H1 (cell line): ENCODE measurements around the gene PFN3. TPM values are rescaled to one million over a fixed set of nuclear protein-coding genes. Genes with fewer than 3 reads are reported as not detected.

Experiments used
- CTCF ChIA-PET: fragments of 300-600 bp; sonication (Branson Sonifier 250); formaldehyde crosslinking; loops from one replicate; lab custom pipeline; 2021; ENCODE audit not compliant: partially characterized antibody; lab: Charles Lee
- POLR2A ChIA-PET: fragments of 300-600 bp; sonication (Branson Sonifier 250); formaldehyde crosslinking; loops from one replicate; lab custom pipeline; 2021; ENCODE audit warnings: inconsistent platforms; ENCODE audit not compliant: partially characterized antibody; lab: Charles Lee
- DNase-seq, 2 experiments: peaks; one replicate each; pipeline versions ENCODE4 v3.0.0 to v3.0.0-alpha.2; 2010 to 2022; ENCODE audit warnings: low spot score in 2 of 2, low read depth in 1 of 2, mixed read lengths in 1 of 2
- FAIRE-seq: peaks from 2 replicates; lab custom pipeline; 2011; peaks lifted over from hg19 to GRCh38; lab: Jason Lieb, UNC
- H2AFZ ChIP-seq: 2 replicates; pipeline ENCODE4 v1.8.1; 2012; ENCODE audit warnings: low read length, inconsistent platforms
- H2AK5ac ChIP-seq: 2 replicates; pipeline ENCODE4 v1.6.1; 2013; ENCODE audit warnings: low read depth, low read length
- H2BK120ac ChIP-seq: replicated peaks from 2 replicates; pipeline ENCODE3; 2013; ENCODE audit warnings: low read depth, low read length, inconsistent platforms
- H2BK12ac ChIP-seq: 2 replicates; pipeline ENCODE4 v1.6.1; 2013; ENCODE audit warnings: low read depth, low read length
- H2BK15ac ChIP-seq: 2 replicates; pipeline ENCODE4 v1.6.1; 2013; ENCODE audit warnings: low read length
- H2BK20ac ChIP-seq: 2 replicates; pipeline ENCODE4 v1.6.1; 2013; ENCODE audit warnings: low read length
- H2BK5ac ChIP-seq: 2 replicates; pipeline ENCODE4 v1.6.1; 2013; ENCODE audit warnings: low read depth, low read length
- H3K14ac ChIP-seq: 2 replicates; pipeline ENCODE4 v1.6.1; 2013; ENCODE audit warnings: inconsistent platforms; ENCODE audit not compliant: insufficient read length
- H3K18ac ChIP-seq: 2 replicates; pipeline ENCODE4 v1.6.1; 2013; ENCODE audit warnings: low read length; ENCODE audit errors: extremely low read depth
- H3K23ac ChIP-seq: 2 replicates; pipeline ENCODE4 v1.6.1; 2013; ENCODE audit warnings: inconsistent platforms; ENCODE audit not compliant: insufficient read length
- H3K23me2 ChIP-seq: 2 replicates; pipeline ENCODE4 v1.6.1; 2013; ENCODE audit warnings: low read depth, low read length
- H3K27ac ChIP-seq: 2 replicates; pipeline ENCODE4 v1.6.1; 2011; ENCODE audit warnings: low read depth, low read length, inconsistent platforms
- H3K27me3 ChIP-seq, 4 experiments: replicated peaks in 1 of 4; 1 replicate in 1 of 4; 2 replicates in 3 of 4; pipeline versions ENCODE4 v1.6.1 to v1.8.1; 2011 to 2013; ENCODE audit warnings: low read length in 3 of 4, mild to moderate bottlenecking in 3 of 4, inconsistent platforms in 2 of 4, mixed read lengths in 2 of 4, moderate library complexity in 1 of 4; ENCODE audit not compliant: control insufficient read depth in 3 of 4, insufficient read depth in 3 of 4; ENCODE audit errors: extremely low read depth in 1 of 4
- H3K36me3 ChIP-seq, 4 experiments: 2 replicates each; pipeline versions ENCODE4 v1.6.1 to v1.8.1; 2011 to 2013; ENCODE audit warnings: mild to moderate bottlenecking in 4 of 4, low read length in 3 of 4, moderate library complexity in 2 of 4, control low read depth in 1 of 4, inconsistent platforms in 1 of 4; ENCODE audit not compliant: insufficient read depth in 4 of 4, control insufficient read depth in 2 of 4
- H3K4ac ChIP-seq: replicated peaks from 2 replicates; pipeline ENCODE3; 2013; ENCODE audit warnings: low read length, low read depth, mixed read lengths, inconsistent platforms; ENCODE audit not compliant: insufficient read length
- H3K4me1 ChIP-seq, 4 experiments: replicated peaks in 1 of 4; 1 replicate in 1 of 4; 2 replicates in 3 of 4; pipeline versions ENCODE4 v1.6.1 to v1.8.1; 2011 to 2013; ENCODE audit warnings: low read length in 3 of 4, inconsistent platforms in 2 of 4, mixed read lengths in 1 of 4; ENCODE audit not compliant: insufficient read depth in 4 of 4, control insufficient read depth in 3 of 4
- H3K4me2 ChIP-seq, 2 experiments: 2 replicates each; pipeline versions ENCODE4 v1.6.1 to v1.8.1; 2011 to 2013; ENCODE audit warnings: low read depth in 2 of 2, low read length in 2 of 2, control low read depth in 1 of 2, inconsistent platforms in 1 of 2, mild to moderate bottlenecking in 1 of 2; ENCODE audit not compliant: insufficient read depth in 1 of 2
- H3K4me3 ChIP-seq, 4 experiments: fragments of 200-600, 300-600 bp in 1 of 4; sonication (generic), shearing (Covaris generic), sonication (Bioruptor Twin) in 1 of 4; 2 replicates each; pipeline versions ENCODE4 v1.5.1 to v1.8.1; 2011 to 2016; ENCODE audit warnings: low read length in 4 of 4, low read depth in 3 of 4, control low read depth in 2 of 4, inconsistent platforms in 2 of 4, mild to moderate bottlenecking in 2 of 4, mixed read lengths in 1 of 4, moderate library complexity in 1 of 4; ENCODE audit not compliant: insufficient read depth in 2 of 4; ENCODE audit errors: extremely low read depth in 1 of 4
- H3K56ac ChIP-seq: replicated peaks from 2 replicates; pipeline ENCODE3; 2013; ENCODE audit warnings: low read depth, mild to moderate bottlenecking, mixed read lengths, low read length, inconsistent platforms; ENCODE audit not compliant: insufficient read length
- H3K79me1 ChIP-seq: 2 replicates; pipeline ENCODE4 v1.6.1; 2013; ENCODE audit warnings: low read depth, low read length, control low read depth
- H3K79me2 ChIP-seq, 2 experiments: 2 replicates each; pipeline versions ENCODE4 v1.6.1 to v1.8.1; 2012 to 2013; ENCODE audit warnings: low read length in 2 of 2, mild to moderate bottlenecking in 2 of 2, inconsistent platforms in 1 of 2; ENCODE audit not compliant: insufficient read depth in 2 of 2, control insufficient read depth in 1 of 2
- H3K9ac ChIP-seq, 4 experiments: replicated peaks in 1 of 4; 1 replicate in 1 of 4; 2 replicates in 3 of 4; pipeline versions ENCODE4 v1.6.1 to v1.8.1; 2011 to 2013; ENCODE audit warnings: low read depth in 3 of 4, low read length in 3 of 4, control low read depth in 2 of 4, mild to moderate bottlenecking in 2 of 4, moderate library complexity in 2 of 4, inconsistent platforms in 1 of 4; ENCODE audit errors: extremely low read depth in 1 of 4
- H3K9me3 ChIP-seq, 2 experiments: 2 replicates each; pipeline versions ENCODE4 v1.6.1 to v1.8.1; 2012 to 2013; ENCODE audit warnings: mild to moderate bottlenecking in 2 of 2, moderate library complexity in 2 of 2, control low read depth in 1 of 2, inconsistent platforms in 1 of 2, low read depth in 1 of 2, low read length in 1 of 2, mixed read lengths in 1 of 2; ENCODE audit not compliant: insufficient read depth in 2 of 2
- H4K20me1 ChIP-seq, 2 experiments: replicated peaks in 1 of 2; 2 replicates each; pipeline versions ENCODE3 to v1.8.1; 2011 to 2013; ENCODE audit warnings: inconsistent platforms in 2 of 2, low read length in 2 of 2, mild to moderate bottlenecking in 1 of 2; ENCODE audit not compliant: insufficient read depth in 2 of 2, control insufficient read depth in 1 of 2
- H4K5ac ChIP-seq: 2 replicates; pipeline ENCODE4 v1.6.1; 2013; ENCODE audit warnings: low read length, low read depth, mixed read lengths, inconsistent platforms; ENCODE audit not compliant: insufficient read length
- H4K8ac ChIP-seq: 2 replicates; pipeline ENCODE4 v1.8.0; 2013; ENCODE audit warnings: mild to moderate bottlenecking, moderate library complexity, low read length, inconsistent platforms; ENCODE audit not compliant: insufficient read depth; ENCODE audit errors: extremely low read depth
- H4K91ac ChIP-seq: replicated peaks from 2 replicates; pipeline ENCODE3; 2013; ENCODE audit warnings: low read length, mixed read lengths, inconsistent platforms; ENCODE audit not compliant: insufficient read length
- BRCA1 ChIP-seq: IDR thresholded peaks from 2 replicates; pipeline ENCODE4 v1.6.1; 2012; ENCODE audit warnings: low read depth, low read length, improper control_type of control experiment
- HDAC6 ChIP-seq: IDR thresholded peaks from one replicate; pipeline ENCODE4 v1.7.1; 2012; ENCODE audit warnings: low read depth, mild to moderate bottlenecking, inconsistent platforms, low read length, moderate library complexity
- NANOG ChIP-seq: IDR thresholded peaks from 2 replicates; pipeline ENCODE4 v1.6.1; 2011; ENCODE audit warnings: low read length, low read depth, mild to moderate bottlenecking, inconsistent platforms; ENCODE audit not compliant: insufficient read depth, poor library complexity, severe bottlenecking
- NRF1 ChIP-seq: IDR thresholded peaks from 2 replicates; pipeline ENCODE4 v1.6.1; 2011; ENCODE audit warnings: mild to moderate bottlenecking, low read depth, low read length, improper control_type of control experiment
- PHF8 ChIP-seq: fragments of 200-600 bp; sonication (generic); conservative IDR thresholded peaks from 2 replicates; pipeline ENCODE4 v1.7.1; 2012; ENCODE audit warnings: low read depth, mild to moderate bottlenecking, inconsistent platforms, low read length, moderate library complexity
- WGBS, 2 experiments: shearing (Covaris generic) in 1 of 2; methylation state at CpG; one replicate each; pipeline versions ENCODE4 v1.1.6 to v1.1.7; 2013 to 2015; ENCODE audit warnings: low lambda C conversion rate in 2 of 2, mixed read lengths in 2 of 2, inconsistent platforms in 1 of 2, low coverage in 1 of 2, missing lambda C conversion rate in 1 of 2; ENCODE audit not compliant: insufficient replicate concordance in 2 of 2, insufficient coverage in 1 of 2, insufficient read length in 1 of 2; ENCODE audit errors: extremely low coverage in 1 of 2, missing lambda C conversion rate in 1 of 2; 5-methylcytosine and 5-hydroxymethylcytosine counted together
- polyA plus RNA-seq, 7 experiments: library from polyadenylated mRNA; depleted of rRNA in 3 of 7; stranded (reverse) in 5 of 7; unstranded in 2 of 7; fragments of >200 nt in 5 of 7; fragments of 200-250 nt in 2 of 7; gene quantifications; 1 replicate in 5 of 7; 2 replicates in 1 of 7; 4 replicates in 1 of 7; pipeline versions ENCODE4 v1.2.1 to v1.2.3, GENCODE V29; 2011 to 2013; ENCODE audit warnings: missing spikeins in 2 of 7, mixed read lengths in 2 of 7
- total RNA-seq: library from RNA; stranded (reverse); fragmentation: NEBNext Ultra II Directional; extraction: Animal tissue kit (Norgen Biotek cat#: 25700); gene quantifications from 2 replicates; pipeline ENCODE4 v1.2.1, GENCODE V29; 2021

Gene PFN3
- total and polyA plus RNA-seq, 2 of the 8 experiments (the other 6 are each of a cell fraction or from before 2014, with no cell fraction given), result not detected

GRCh38 chr5:177439518-177440053 is 39.1 kb upstream of the PFN3 start:
- FAIRE-seq, result no peak

More at GRCh38 chr5:177439518-177440053, 39.1 kb upstream of the PFN3 start:
- H3K4me2 ChIP-seq, result no peak overlapping the region
- H2BK15ac ChIP-seq, result no peak overlapping the region
- H4K5ac ChIP-seq, result no peak overlapping the region
- no peak overlapping the region for H3K27ac ChIP-seq
- no peak overlapping the region for H3K9ac ChIP-seq
- no peak overlapping the region for H3K56ac ChIP-seq
- H4K91ac ChIP-seq, result no peak overlapping the region
- H3K23ac ChIP-seq, result no peak overlapping the region
- H2BK12ac ChIP-seq, result 0 out of 2 replicates have a peak overlapping the region, but pooled peaks have one; percentile 7
- 96% methylated on average over 4 of the region's 4 CpGs; no CpG with 5 or more reads in 1 of the 2 experiments for WGBS, 2 experiments
- no peak overlapping the region for H3K14ac ChIP-seq
- TF ChIP-seq NRF1, result no peak
- no peak for TF ChIP-seq BRCA1
- no peak for TF ChIP-seq PHF8
- no peak for TF ChIP-seq NANOG
- TF ChIP-seq HDAC6, result no peak
- no peak overlapping the region for H2AK5ac ChIP-seq
- no peak overlapping the region for H2BK120ac ChIP-seq
- H3K4me1 ChIP-seq, result peaks cover 0 to 11% (median 3%) of the 10 kb centered on the region in 4 experiments; a peak in 3 of 7 replicates
- CTCF ChIA-PET, result interaction anchor here (0.6 to 23.6 kb wide), 8 partner anchors 9 to 687 kb away, joined by 3 to 430 read pairs (median 76); partner anchors contain the start of genes F12, PFN3 and SLC34A1
- H3K9me3 ChIP-seq, result no peaks in the 10 kb centered on the region
- H3K36me3 ChIP-seq, result peaks cover 2 to 20% (median 11%) of the 10 kb centered on the region in 4 experiments; a peak in 6 of 8 replicates
- H2AFZ ChIP-seq, result no peak overlapping the region
- H3K4ac ChIP-seq, result no peak overlapping the region
- H3K79me2 ChIP-seq, result no peaks in the 10 kb centered on the region
- H3K79me1 ChIP-seq, result no peaks in the 10 kb centered on the region
- H3K18ac ChIP-seq, result no peak overlapping the region
- H3K27me3 ChIP-seq, result peaks cover 0 to 2% (median 0%) of the 10 kb centered on the region in 4 experiments; a peak in 2 of 7 replicates
- peak overlapping the region; percentile 57; the same call in 1 of the 2 replicates for H2BK20ac ChIP-seq
- peaks cover 0 to 7% of the 10 kb centered on the region in 2 experiments for H4K20me1 ChIP-seq
- H3K4me3 ChIP-seq, result no peak overlapping the region
- H3K23me2 ChIP-seq, result no peaks in the 10 kb centered on the region
- no peak overlapping the region for H2BK5ac ChIP-seq
- no peak for DNase-seq
- POLR2A ChIA-PET, result interaction anchor here (0.9 to 67.5 kb wide), 5 partner anchors 16 to 58 kb away, joined by 3 to 3349 read pairs (median 143); partner anchors contain the start of genes DBN1, DOK3, GRK6 and PDLIM7
- no peak overlapping the region for H4K8ac ChIP-seq
